Cerebellar cortex (tissue), 1 donor: Measurements from ENCODE around the gene TRDMT1.

ENCODE experiments used
- DNase-seq: peaks from one replicate; pipeline ENCODE4 v3.0.0-alpha.2; 2015; ENCODE audit warnings: low spot score

The TRDMT1 gene

DNA sequence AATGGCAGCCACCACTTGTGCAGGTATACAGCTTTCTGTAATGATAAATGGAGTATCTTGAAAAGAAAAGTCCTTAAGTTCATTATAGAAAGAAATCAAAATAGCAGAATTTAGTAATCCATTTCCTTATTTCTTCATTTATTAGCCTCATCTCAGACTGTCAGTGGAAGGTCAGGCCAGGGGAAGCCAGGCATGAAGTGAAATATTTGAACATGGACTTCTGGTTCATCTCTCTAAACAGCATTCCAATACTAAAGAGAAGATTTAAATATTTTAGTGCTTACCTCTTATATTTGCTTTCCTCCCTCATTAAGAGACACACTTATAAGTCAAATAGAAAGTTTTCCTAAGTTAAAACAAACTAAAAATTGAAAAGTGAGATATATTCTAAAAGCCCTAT lies 26.8 kb downstream of the TRDMT1 start:
- DNase-seq, result no peak

DNA sequence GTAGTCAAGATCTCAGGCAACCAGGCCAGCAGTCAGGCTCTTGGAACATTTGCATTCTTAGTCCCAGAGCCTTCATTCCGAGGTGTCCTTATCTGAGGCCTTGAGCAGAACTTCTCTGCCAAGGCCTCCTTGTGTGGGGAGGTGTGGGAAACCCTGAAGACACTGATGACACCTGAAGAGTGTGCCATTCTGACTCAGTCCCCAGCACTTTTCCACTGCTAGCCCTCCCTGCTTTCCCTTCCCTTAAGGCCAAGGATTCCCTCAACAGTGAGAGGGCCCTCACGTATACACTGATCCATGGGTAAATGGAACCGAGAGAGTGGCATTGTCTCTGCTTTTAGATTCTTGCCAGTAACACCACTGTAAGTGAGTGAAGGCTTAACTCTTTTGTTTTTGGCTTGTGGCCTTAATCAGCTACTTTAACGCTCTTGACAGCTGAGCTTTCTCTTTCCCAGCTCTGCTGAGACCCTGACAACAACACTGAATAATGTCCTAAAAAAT lies 30.3 kb downstream of the TRDMT1 start:
- DNase-seq, result no peak

DNA sequence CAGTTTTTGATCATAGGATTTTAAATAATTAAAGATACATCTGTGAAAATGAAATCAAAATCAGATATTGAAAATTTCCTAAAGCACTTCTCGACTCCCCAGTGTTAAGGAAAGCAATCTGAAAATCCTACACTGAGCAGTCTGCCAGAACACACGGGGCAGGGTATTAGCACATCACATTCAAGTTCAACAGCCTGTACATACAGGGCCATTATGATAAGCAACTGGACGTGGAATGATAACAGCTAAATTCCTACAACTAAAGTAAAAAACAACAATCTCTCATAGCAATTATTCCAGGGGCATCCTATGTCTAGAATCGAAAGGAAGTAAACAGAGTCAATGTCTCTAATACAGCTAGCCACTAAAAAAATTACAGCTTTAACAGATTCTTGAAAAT lies 31.7 kb downstream of the TRDMT1 start:
- DNase-seq, result no peak

DNA sequence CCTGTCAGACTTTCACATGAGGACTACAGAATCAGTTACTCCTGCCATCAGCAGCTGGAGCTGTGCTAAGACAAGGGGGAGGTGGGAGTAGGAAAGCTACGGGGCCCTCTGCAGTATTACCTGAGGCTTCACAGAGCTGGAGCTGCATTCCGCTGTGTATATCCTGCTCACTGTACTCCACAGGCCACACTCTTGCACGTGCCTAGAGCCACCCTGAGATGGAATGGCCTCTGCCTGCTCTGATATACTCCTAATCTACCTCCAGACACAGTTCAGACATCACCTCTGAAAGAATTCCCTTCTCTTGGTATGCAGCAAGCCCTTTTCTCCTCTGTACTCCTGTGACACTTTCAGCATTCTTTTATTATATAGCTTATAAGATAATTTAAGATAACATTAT lies 34.8 kb downstream of the TRDMT1 start:
- peak; percentile 6 for DNase-seq

DNA sequence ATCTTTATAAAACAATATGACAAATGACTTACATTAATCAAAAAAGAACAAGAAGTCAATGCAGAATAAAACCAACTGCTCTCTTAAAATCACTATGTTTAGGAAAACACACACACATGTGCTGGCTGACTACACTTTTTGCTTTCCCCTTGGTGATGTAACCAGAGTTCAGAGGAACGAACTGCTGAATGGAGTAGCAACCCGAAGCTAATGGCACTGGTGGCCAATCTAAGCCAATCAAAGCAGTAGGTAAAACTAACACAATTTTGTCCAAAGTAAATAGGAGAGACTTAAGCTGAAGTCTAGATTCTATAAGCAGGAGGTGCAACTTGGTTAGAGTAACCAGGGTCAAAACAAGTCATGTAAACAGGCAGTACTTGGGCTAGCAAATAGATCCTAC lies 38.6 kb downstream of the TRDMT1 start:
- no peak for DNase-seq

DNA sequence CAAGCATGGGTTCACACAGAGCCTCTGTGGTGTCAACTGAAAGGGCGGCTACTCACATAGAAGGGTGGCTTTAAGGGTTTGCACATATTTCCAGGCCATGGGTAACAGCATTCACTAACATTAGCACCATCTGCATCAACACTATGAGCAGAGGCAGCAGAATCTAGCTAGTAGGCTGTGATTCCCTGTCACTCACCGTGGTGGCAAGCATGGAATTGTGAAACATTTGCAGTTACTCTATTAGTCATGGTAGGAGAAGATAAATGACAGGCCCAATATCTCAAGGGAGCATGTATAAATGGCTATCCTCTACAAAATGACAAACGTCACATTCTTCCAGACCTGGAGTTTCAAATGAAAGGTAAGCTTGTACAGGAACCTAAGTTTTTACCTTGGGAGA lies 39.7 kb downstream of the TRDMT1 start:
- no peak for DNase-seq

DNA sequence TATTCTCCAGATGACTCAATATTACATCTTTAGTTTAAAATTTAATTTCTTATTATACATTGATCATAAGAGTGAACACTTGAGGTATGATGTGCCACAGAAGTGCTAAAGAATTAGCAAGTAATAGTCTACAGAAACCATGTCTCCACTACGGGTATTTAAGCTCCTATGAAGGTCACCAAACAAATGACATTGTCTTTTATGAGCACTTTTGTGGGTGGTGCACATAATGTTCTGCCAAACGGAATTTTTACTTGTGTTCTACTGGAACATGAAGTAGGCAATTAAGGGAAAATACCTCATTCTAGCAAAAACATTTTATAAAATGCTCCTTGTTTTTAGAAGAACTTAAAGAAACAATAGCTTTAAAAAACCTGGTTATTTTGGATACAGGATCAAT lies 44.4 kb downstream of the TRDMT1 start:
- no peak for DNase-seq

DNA sequence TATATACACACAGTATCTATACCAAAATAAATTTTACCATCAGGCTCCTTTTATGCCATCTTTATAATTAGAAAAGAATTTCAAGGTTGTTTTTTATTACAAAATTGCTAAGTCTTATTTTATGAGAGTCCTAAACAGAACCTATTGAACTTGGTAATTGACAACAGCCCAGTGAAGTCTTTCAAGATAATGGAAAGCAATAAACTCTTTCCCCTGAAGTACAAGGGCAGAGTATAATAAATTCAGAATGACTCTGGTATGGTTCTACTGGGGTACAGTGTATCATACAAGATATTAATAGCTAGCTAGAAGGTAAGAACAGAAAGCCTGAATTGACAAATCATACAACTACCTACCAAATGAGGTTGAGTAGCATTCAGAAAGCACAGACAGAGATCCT lies 45.6 kb downstream of the TRDMT1 start:
- no peak for DNase-seq

DNA sequence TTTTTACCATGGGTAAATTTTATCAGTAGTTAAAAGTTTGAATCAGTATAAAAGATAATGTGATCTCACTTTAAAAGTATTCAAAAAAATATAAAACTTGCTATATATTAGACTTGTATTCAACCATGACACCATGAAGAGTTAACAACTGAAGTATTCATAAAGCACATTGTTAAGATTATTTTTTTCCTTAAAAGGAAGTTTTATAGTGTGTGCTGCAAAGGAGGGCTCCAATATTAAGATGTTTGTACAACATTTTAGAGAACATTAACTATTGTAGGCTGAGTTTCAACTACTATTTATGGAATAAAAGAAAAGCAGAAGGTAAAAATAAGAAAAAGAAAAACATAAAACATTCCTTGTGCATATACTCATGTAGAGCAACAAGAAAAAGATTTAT lies 47.4 kb downstream of the TRDMT1 start:
- DNase-seq, result no peak

DNA sequence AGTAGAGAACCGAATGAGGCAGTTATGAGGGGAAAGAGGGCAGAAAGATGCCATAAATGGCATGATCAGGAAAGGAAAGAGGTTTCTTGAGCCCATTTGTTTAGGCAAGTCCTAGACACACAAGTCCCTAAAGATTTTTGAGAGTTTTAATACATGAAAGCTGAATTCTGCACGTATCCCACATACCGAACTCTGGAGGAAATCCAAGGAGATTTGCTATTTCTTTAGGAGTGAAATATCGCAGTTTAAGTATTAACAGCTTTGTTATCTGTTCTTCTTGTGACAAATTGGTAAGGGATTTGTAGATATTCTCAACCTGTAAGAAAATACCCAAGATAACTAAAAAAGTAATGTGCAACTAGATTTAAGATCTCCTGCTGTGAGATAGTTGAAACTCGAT lies 48.2 kb downstream of the TRDMT1 start:
- no peak for DNase-seq

DNA sequence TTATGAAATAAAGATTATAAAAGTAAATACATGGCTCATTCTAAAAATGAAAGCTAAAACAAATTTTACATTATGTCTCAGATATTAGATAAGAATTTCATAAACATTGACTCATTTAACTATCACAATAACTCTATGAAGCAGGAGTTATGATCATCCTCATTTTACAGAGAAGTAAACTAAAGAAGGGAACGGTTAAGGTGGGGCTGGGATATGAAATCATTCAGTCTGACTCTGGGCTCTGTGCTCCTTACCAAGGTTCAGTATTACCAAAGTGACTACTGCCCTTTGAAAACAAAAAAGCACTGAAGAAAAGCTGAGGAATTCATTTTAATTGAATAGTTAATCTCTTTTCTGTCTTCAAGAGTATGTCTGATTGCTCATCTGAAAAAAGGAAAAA lies 49.8 kb downstream of the TRDMT1 start:
- no peak for DNase-seq

DNA sequence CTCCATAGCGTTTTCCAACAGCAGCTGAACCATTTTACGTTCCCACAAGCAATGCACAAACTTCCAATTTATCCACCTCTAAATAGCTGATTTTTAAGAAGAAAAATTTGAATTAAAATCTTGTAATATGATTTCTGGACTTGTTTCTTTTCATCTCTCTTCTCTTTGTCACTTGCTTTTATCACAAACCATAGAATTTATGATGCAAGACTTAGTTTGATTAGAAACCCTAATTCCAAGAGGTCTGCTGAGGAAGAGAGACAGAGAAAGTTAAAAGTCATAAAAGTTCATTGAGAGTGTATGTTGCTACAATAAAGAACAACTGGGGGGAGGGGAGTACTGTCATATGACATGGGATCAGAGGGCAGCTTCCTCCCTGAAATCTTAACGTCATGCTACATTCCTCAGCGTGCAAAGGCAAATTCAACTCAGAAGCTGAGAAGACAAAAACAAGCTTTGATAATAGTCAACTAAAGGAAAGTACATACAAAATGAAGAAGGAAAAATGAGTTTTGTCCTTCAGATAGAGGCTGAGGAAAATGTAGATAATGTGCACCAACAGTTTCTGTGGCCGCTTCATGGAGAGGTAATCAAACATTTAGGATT lies 53.5 kb downstream of the TRDMT1 start:
- no peak for DNase-seq

DNA sequence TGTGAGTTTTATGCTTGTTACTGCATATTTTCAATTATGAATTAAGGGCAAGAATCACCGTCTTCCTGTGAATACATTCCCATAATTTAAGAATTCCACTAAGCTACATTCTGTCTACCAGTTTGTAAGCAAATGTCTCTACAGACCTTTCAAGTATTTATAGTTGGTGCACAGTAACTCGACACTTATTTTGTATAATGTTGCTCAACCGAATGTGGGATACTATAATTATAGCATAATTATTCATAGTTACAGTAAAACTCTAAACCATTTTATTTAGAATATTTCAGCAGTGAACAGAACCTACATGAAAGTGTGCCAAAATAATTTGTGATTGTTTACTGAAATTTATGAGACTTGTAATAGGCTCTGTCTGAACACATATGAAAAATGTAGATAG lies 54.6 kb downstream of the TRDMT1 start:
- DNase-seq, result no peak

DNA sequence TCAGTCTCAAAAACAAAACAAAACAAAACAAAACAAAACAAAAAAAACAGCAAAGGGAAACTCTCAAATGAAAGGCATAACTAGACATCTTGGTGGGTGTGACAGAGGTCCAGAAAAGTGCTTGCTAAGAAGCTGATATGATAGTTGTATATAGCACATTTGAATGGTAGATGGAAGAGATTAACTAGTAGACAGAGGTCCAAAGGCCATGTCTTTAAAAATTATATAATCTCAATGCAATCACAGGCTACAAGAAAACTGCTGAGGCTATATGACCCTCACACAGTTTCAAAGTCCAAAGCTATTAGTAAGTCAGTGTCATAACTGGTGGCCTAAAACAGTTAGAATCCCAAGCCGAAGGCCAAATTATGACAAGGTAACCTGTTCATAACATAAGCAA lies 56.2 kb downstream of the TRDMT1 start:
- no peak for DNase-seq

DNA sequence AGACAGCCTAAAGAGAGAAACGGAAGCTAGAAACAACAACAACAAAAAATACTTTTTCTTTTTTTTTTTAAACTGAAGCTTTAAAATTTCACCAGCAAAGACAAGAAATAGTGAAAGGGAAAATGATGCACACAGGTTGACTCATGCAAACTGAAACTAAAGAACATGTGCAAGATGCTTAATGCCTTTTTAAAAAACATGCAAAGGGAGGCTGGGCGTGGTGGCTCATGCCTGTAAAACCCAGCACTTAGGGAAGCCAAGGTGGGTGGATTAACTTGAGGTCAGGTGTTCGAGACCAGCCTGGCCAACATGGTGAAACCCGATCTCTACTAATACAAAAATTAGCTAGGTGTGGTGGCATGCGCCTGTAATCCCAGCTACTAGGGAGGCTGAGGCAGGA lies 56.7 kb downstream of the TRDMT1 start:
- no peak for DNase-seq

DNA sequence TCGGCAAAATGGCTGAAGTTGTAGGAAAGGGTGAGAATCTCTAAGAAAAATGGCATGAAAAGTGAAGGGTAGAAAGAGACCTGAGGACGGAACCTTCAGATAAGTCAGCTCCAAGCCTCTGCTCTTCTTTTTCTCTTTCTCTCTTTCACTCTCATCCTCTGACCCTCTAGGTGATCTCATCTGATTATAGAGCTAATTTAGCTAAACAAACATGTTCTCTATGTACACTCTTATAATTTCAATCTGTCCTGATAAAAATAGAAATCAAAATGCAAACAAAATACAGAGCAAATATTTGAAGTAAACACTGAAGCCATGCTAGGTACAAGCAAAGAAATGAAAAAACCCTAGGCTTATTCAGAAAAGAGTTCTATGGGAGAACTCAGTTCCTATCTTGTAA lies 57.4 kb downstream of the TRDMT1 start:
- no peak for DNase-seq

DNA sequence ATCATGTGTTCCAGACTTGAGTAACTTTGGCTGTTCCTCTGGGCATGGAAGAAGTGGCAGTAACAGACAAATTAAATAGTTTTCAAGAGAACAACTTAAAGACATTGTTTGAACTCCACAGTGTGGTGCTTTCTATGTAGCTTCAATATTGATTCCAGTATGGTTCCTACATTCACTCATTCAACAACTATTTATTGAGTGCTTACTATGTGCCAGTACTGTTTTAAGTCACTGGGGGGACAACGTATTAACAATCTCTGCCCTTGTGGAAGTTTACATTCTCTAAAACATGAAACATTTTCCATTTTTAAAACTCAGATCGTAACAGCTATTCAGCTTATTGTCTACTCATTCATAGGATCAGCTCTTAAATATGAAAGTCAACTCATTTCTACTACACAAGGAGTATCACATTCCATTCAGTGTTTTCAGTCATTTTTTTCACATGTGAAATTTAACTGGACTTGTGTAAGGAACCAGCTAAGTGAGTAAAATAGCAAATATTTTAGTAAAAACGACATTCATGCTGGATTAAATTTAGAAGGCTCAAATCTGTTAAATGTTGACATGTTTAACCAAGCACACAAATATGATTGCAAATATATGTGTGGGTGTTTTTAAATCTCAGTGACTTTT lies 58.3 kb downstream of the TRDMT1 start:
- no peak for DNase-seq

DNA sequence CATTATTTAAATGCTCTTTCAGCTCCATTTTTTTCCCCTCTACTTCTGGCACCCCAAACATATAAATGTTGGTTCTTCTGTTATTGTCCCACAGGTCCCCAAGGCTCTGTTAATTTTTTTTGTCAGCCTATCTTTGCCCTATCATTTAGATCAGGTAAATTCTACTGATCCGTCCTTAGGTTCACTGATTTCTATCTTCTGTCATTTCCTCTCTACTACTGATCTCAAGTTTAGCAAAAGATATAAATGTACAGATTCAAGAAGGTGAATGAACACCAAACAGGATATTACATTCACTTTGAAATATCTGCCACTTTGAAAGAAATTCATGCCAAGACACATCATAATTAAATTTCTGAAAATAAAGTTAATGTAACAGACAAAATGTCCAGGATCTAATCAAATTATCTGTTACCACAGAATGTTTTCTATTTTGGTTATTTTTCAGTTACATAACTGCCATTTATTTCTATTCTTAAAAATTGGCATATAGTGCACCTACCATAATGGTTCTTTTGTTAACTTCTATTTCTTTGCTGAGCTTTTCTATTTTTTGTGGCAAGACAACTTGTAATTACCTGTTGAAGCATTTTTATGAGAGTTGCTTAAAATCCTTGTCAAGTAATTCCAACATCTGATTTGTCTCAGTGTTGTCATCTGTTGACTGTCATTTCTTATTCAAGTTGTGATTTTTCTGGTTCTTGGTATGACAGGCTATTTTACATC lies 59.8 kb downstream of the TRDMT1 start:
- DNase-seq, result no peak

DNA sequence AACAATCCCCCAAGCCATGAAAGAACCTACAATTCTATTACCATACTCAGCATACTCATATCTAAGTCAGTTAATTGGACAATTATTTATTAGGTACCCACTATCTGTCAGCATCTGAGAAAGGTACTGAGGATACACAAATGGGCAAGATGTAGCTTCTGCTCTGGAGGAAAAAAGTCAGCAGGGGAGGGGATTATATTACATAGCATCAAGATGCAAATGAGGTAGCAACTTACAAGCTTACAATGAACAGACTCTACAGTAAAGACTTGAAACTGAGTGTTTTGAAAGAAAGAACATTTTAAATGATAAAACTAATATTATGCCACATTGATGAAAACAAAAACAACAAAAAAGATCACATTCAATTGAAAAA lies 61.1 kb downstream of the TRDMT1 start:
- DNase-seq, result no peak

DNA sequence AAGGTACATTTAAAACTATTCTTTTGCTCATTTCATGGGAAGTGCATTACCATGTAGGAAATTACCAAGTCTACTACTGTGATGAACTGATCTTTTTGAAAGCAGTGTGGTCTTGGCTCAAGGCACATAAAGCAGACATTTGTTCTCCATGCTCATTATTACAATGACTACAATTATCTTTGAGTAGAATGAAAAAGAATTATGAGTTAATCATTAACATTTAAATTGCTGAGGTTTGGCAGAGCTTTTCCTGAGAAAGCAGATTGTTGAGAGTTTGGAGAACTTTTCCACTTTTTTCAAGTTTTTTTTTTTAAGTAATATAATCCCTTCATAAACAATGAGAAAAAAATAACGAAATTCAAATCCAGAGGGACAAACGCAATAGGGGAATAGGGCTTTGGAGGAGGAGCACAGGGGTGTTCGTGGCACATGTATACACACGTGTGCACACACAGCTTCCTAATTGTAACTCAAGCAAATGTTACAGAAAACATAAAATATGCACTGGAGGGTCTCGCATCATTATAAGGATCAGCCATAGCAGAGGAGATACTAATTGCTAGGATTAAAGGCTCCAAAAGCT lies 62.9 kb downstream of the TRDMT1 start:
- DNase-seq, result no peak

DNA sequence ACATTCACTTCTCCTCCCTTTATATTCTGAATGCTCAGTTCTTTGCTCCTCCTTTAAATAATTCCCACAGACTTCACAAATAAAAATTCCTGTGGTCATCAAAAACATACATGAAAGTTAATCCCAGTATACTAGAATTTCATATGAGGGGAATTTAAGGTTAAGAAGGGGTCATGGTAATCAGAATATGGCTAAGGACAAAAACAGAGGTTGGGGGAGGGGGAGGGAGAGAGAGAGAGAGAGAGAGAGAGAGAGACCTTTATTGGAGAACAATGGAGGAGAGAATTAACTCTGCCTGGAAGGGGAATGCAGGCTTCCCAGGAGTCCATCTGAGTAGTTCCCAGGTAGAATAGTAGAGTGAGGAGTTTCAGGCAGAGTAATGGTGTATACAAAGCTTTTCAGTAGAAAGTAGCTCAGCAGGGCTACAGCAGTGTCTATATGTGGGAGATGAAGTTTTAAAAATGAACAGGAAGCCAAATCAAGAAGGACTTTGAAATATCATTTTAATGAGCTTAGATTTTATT lies 66.7 kb downstream of the TRDMT1 start:
- no peak for DNase-seq

DNA sequence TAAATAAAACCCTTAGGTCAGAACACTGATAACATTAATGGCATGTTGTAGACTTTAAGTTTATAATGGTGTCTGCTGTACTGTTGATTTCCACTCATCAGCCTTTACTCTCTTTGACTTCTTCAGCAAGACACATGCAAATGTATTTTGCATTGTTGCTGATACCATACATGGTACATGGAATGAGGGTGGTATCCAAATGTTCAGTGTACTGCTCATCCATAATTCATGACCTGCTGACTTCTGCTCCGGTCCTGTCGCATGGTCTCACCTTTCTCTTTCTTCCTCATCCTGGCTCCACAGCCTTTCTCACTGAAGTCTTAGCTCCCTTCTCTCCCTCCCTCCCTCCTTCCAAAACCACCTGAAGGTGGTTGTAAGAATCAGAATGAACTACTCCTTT lies 67.2 kb downstream of the TRDMT1 start:
- no peak for DNase-seq

DNA sequence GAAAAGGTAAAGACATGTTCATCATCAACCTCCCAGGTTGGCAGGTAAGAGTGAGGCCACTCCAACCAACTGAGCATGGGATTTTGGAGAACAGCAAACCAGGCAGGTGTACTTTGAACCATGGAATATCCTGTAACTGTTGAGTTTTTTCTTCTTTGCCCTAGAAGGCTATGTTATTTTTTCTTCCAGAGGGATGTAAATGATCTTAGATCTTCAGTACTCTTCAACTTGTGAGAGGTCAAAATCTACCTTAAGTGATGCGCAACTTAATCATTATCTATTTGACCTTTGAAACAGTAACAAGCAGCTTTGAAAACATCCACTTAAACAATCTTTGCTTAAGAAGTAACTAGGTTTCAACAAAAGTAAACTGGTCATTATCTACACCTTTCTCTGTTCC lies 71.7 kb downstream of the TRDMT1 start, which contains the start of gene CUBN:
Gene CUBN (minus strand): TSS at position 71 of the 400 bp plus-strand sequence. CDS start 46 bp downstream, at position 25.
- DNase-seq, result no peak
